ENCODE data around the gene NUDT22.

DNA sequence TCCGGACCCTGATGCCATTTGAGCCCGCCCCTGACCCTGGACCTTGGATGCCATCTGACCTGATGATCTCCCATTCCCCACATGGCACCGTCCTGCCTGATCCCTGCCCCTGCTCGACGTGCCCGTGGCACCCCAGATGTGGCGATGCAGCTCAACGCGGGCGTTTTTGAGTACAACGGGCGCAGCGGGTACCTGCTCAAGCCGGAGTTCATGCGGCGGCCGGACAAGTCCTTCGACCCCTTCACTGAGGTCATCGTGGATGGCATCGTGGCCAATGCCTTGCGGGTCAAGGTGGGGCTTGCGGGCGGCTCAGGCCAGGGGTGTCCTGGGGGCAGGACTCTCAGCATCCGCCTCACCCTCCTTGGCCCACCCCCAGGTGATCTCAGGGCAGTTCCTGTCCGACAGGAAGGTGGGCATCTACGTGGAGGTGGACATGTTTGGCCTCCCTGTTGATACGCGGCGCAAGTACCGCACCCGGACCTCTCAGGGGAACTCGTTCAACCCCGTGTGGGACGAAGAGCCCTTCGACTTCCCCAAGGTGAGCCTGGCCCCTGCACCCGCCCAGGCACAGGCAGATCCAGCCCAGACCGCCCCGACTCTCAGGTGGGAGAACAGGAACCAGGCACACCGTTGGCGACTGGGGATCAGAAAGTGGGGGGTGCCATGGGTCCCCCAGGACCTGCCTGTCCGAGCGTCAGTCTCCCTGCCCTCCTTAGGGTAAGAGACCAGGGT lies 36.4 kb downstream of the NUDT22 start:
- TF ChIP-seq, protein P1, sequence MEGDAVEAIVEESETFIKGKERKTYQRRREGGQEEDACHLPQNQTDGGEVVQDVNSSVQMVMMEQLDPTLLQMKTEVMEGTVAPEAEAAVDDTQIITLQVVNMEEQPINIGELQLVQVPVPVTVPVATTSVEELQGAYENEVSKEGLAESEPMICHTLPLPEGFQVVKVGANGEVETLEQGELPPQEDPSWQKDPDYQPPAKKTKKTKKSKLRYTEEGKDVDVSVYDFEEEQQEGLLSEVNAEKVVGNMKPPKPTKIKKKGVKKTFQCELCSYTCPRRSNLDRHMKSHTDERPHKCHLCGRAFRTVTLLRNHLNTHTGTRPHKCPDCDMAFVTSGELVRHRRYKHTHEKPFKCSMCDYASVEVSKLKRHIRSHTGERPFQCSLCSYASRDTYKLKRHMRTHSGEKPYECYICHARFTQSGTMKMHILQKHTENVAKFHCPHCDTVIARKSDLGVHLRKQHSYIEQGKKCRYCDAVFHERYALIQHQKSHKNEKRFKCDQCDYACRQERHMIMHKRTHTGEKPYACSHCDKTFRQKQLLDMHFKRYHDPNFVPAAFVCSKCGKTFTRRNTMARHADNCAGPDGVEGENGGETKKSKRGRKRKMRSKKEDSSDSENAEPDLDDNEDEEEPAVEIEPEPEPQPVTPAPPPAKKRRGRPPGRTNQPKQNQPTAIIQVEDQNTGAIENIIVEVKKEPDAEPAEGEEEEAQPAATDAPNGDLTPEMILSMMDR (optimal IDR thresholded peaks at IDR 0.05 in 1 of 3, IDR thresholded peaks at IDR 0.05 in 1 of 3, conservative IDR thresholded peaks at IDR 0.05 in 1 of 3; ENCODE audit: extremely low read depth in 1 of 3, insufficient read depth in 2 of 3, low read length in 3 of 3) = no peak
- TF ChIP-seq EZH2 (IDR thresholded peaks at IDR 0.05; ENCODE audit: low read length) = no peak
